GM12873 (cell line): ENCODE results near the gene C1QA.

Source experiments
- CTCF ChIP-seq: IDR thresholded peaks from 2 replicates; pipeline ENCODE4 v1.5.1; 2012; ENCODE audit warnings: low read depth, mild to moderate bottlenecking, moderate library complexity, low read length, control low read depth; ENCODE audit not compliant: insufficient read depth; ENCODE audit errors: missing control alignments

Gene C1QA

GRCh38 chr1:22643381-22643780 is 7.0 kb downstream of the C1QA start, which contains the start of gene C1QC:
Gene C1QC, plus strand, starts transcription at chr1:22643633. Its CDS starts 391 bp downstream, at chr1:22644024.
- no peak for TF ChIP-seq CTCF

- TF ChIP-seq CTCF, result no peak
Measured at GRCh38 chr1:22643928-22644327, 7.5 kb downstream of the C1QA start.

DNA sequence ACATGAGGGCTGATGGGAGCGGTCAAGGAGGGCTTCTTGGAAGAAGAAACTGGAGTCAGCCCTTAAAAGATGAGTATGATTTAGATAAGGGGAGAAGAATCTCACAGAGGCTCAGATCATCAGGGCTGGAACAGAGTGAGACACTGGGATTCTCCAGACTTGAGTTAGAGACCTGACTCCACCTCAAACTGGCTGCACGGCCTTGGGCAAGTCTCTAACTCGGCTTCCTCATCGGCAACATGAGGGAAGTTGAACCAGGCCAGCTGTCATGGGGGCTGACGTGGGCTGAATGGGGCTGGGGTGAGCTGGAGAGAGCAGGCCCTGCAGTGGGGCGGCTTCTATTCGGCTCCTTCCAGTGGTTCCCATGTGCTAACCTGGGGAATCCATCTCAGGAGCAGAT is 9.5 kb downstream of the C1QA start:
- no peak for TF ChIP-seq CTCF

DNA sequence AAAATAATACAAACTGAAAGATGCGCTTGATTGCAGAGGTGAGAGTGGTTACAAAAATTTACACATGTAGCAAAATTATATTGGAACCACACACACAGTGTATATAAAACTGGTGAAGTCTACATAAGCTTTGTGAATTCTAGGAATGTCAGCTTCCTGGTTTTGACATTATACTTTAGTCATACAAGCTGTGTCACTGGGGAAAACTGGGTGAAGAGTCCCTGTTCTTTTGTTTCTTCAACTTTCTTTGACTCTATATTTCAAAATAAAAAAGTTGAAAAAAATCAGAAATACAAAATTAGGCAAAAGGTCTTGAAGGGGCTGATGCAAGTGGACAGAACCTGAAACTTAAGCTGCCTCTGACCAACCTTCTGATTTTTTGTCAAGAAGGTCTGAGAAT is 10.0 kb downstream of the C1QA start:
- no peak for TF ChIP-seq CTCF

DNA sequence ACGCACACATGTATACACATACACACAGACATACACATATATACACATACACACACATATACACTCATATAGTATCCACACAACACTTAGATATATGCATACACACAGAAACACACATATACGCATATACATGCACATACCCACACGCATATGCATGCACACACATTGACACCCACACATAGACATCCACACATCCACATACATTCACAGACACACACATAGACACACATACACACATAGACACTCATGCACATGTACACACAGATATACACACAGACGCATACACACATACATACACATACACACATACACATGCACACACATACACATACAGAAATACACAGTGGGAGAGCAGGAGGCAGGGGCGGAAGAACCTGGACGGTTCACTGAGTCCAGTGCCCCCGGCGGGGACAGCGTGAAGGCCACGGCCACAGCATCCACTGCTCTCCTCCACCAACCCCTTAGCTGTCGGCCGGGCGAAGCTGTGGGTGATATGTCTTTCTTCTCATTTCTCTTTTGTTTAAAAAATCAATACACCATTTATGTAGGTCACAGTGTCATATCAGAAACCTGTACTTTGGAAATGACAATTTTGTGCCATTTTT is 13.8 kb downstream of the C1QA start:
- peak; percentile 7 for TF ChIP-seq CTCF

- no peak for TF ChIP-seq CTCF
Measured at GRCh38 chr1:22651941-22652856, 15.8 kb downstream of the C1QA start.

GRCh38 chr1:22652881-22653316 is 16.5 kb downstream of the C1QA start, which contains the start of gene C1QB:
Gene C1QB, plus strand, starts transcription at chr1:22653236. Its CDS starts 6,227 bp downstream, at chr1:22659463.
- TF ChIP-seq CTCF, result no peak
